Astrocyte (in vitro differentiated cells and primary cell): Measurements from ENCODE around the gene SOSTDC1.

Experiments used
- EZH2 ChIP-seq: IDR thresholded peaks from 2 replicates; pipeline ENCODE4 v1.6.1; 2012; ENCODE audit warnings: mild to moderate bottlenecking, low read length, inconsistent platforms; ENCODE audit not compliant: insufficient read depth
- TF ChIP-seq, protein P1 (sequence below): IDR thresholded peaks from 2 replicates; pipeline ENCODE4 v1.5.1; 2011; ENCODE audit warnings: low read depth, mild to moderate bottlenecking, inconsistent platforms, low read length, moderate library complexity; ENCODE audit not compliant: insufficient read depth

DNA sequence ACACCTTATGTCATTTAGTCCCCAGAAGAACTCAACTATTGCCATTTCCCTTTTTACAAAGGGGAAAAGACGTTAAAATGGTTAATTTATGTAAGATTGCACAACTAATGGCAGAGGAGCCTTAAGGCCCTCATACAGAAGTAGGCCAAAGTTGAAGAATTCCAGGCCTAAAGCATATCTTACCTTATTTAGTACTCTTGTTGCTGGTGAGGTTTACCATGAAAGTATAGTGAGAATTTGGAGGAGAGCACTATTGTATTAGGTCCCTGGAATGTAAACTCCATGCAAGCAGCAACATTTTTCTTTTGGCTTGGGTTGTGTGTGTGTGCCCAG, 43.5 kb downstream of the SOSTDC1 start:
- TF ChIP-seq, protein P1, sequence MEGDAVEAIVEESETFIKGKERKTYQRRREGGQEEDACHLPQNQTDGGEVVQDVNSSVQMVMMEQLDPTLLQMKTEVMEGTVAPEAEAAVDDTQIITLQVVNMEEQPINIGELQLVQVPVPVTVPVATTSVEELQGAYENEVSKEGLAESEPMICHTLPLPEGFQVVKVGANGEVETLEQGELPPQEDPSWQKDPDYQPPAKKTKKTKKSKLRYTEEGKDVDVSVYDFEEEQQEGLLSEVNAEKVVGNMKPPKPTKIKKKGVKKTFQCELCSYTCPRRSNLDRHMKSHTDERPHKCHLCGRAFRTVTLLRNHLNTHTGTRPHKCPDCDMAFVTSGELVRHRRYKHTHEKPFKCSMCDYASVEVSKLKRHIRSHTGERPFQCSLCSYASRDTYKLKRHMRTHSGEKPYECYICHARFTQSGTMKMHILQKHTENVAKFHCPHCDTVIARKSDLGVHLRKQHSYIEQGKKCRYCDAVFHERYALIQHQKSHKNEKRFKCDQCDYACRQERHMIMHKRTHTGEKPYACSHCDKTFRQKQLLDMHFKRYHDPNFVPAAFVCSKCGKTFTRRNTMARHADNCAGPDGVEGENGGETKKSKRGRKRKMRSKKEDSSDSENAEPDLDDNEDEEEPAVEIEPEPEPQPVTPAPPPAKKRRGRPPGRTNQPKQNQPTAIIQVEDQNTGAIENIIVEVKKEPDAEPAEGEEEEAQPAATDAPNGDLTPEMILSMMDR, result no peak
- no peak for TF ChIP-seq EZH2
